ENCODE data around the gene SUSD3. TPM values are rescaled to one million over a fixed set of nuclear protein-coding genes. Genes with fewer than 3 reads are reported as not detected.

The SUSD3 gene
- total RNA-seq, 1 experiment from 2014 or later: 9.0 TPM

- no peak overlapping the region for H2BK12ac ChIP-seq (ENCODE audit: insufficient read length, low read depth, low read length)
- no peak overlapping the region for H2AFZ ChIP-seq (ENCODE audit: low read length)
- H4K20me1 ChIP-seq (ENCODE audit: control insufficient read depth, insufficient read depth, insufficient read length): no peaks in the 10 kb centered on the region
- H3K79me1 ChIP-seq (ENCODE audit: insufficient read depth, low read depth, low read length, poor library complexity, severe bottlenecking): peaks cover 3% of the 10 kb centered on the region
- H3K4me3 Mint-ChIP-seq: no peak overlapping the region
- H3K27ac ChIP-seq (ENCODE audit: insufficient read length, low read depth, low read length): no peak overlapping the region
- no peak overlapping the region for H2BK120ac ChIP-seq (ENCODE audit: low read depth, low read length, poor library complexity, severe bottlenecking)
- H3K27ac Mint-ChIP-seq: no peak overlapping the region
- H3K56ac ChIP-seq (ENCODE audit: insufficient read length, low read depth, low read length): no peak overlapping the region
- H2BK20ac ChIP-seq (ENCODE audit: low read depth, low read length, poor library complexity, severe bottlenecking): no peak overlapping the region
- no peak overlapping the region for H4K8ac ChIP-seq (replicated peaks; ENCODE audit: insufficient read length, low read depth, low read length)
- no peaks in the 10 kb centered on the region for H3K9me3 Mint-ChIP-seq
- H3K23me2 ChIP-seq (ENCODE audit: insufficient read length, low read depth, low read length, poor library complexity, severe bottlenecking): no peaks in the 10 kb centered on the region
- H3K4ac ChIP-seq (ENCODE audit: low read depth, low read length): no peak overlapping the region
- H3K79me2 ChIP-seq (ENCODE audit: insufficient read depth, low read length): no peaks in the 10 kb centered on the region
- no peaks in the 10 kb centered on the region for H3K27me3 ChIP-seq (ENCODE audit: insufficient read depth, low read length)
- H3K4me1 Mint-ChIP-seq: peaks cover 15 to 20% of the 10 kb centered on the region in 2 experiments
- no peak overlapping the region for H3T11ph ChIP-seq (ENCODE audit: low read length)
- no peak overlapping the region for H4K91ac ChIP-seq (ENCODE audit: insufficient read length, low read depth, low read length)
- WGBS (ENCODE audit: extremely low coverage, insufficient read length, low lambda C conversion rate): no CpG with 5 or more reads among the region's 18 CpGs
- no peak overlapping the region for H4K5ac ChIP-seq (ENCODE audit: insufficient read length, low read depth, low read length)
- H3K27me3 Mint-ChIP-seq (ENCODE audit: low read depth): no peaks in the 10 kb centered on the region
- no peak overlapping the region for H3K14ac ChIP-seq (ENCODE audit: insufficient read depth, low read length)
- no peak overlapping the region for H3K18ac ChIP-seq (ENCODE audit: insufficient read length, low read depth, low read length)
- H3K9ac ChIP-seq (ENCODE audit: extremely low read depth, insufficient read length, low read length): no peak overlapping the region
- H3K4me1 ChIP-seq (ENCODE audit: insufficient read depth, low read length): no peaks in the 10 kb centered on the region
- H3K9me3 ChIP-seq (ENCODE audit: control insufficient read depth, low read depth, low read length): no peaks in the 10 kb centered on the region
- H2BK5ac ChIP-seq (ENCODE audit: insufficient read length, low read length): no peak overlapping the region
- H3K36me3 Mint-ChIP-seq (ENCODE audit: insufficient read depth in 1 of 3, low read depth in 3 of 3): peaks cover 0 to 8% (median 3%) of the 10 kb centered on the region in 3 experiments; a peak in 5 of 7 replicates
- H2BK15ac ChIP-seq (ENCODE audit: low read depth, low read length): no peak overlapping the region
- H3K4me2 ChIP-seq (ENCODE audit: insufficient read depth, insufficient read length, low read length): no peak overlapping the region
- no peak overlapping the region for H2AK5ac ChIP-seq (ENCODE audit: insufficient read length, low read length)
- DNase-seq: no peak
- no peak for TF ChIP-seq CTCF (conservative IDR thresholded peaks at IDR 0.05)
- no peak overlapping the region for H3K23ac ChIP-seq (ENCODE audit: insufficient read length, low read depth, low read length)
These were observed 53.0 kb downstream of the SUSD3 start for GRCh38 chr9:93111371-93112115.

Data from H9 (cell line).